HG03175 (cell line): ENCODE data around the gene PFKFB2.
A peak's percentile ranks its signal among the peaks of the same experiment; 100 is the strongest.

Source experiments
- ATAC-seq: cut with Tn5 transposase; IDR thresholded peaks from one replicate; pipeline ENCODE4 v1.9.1; 2021; ENCODE audit warnings: mild to moderate bottlenecking, moderate library complexity; ENCODE audit not compliant: unreplicated experiment

PFKFB2 gene

GRCh38 chr1:207052911-207053769 lies at the start of gene PFKFB2:
Gene PFKFB2, plus strand, starts transcription at chr1:207053275. Its CDS starts 1,443 bp downstream, at chr1:207054718.
- ATAC-seq: peak; percentile 84

GRCh38 chr1:207004931-207005830 lies 47.9 kb upstream of the PFKFB2 start:
- no peak for ATAC-seq

GRCh38 chr1:207006083-207006482 lies 47.0 kb upstream of the PFKFB2 start:
- ATAC-seq: no peak

DNA sequence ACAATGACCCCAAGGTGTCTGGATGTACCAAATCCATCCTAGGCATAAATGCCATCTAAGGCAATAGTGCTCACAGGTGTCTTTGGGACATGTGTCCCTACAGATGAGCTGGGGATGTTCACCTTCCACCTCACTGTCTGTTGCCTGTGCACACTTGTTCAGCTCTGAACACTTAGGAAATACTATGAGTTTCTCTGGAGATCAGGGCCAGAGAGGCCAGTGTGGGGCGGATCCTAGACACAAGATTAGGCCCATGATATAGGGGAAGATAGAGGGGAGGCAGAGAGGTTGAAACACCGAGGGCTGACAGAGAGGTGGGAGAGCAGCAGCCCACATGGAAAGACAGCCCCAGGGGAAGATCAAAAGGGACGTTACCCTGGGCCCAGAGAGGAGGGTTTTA lies 46.2 kb upstream of the PFKFB2 start:
- ATAC-seq: no peak

DNA sequence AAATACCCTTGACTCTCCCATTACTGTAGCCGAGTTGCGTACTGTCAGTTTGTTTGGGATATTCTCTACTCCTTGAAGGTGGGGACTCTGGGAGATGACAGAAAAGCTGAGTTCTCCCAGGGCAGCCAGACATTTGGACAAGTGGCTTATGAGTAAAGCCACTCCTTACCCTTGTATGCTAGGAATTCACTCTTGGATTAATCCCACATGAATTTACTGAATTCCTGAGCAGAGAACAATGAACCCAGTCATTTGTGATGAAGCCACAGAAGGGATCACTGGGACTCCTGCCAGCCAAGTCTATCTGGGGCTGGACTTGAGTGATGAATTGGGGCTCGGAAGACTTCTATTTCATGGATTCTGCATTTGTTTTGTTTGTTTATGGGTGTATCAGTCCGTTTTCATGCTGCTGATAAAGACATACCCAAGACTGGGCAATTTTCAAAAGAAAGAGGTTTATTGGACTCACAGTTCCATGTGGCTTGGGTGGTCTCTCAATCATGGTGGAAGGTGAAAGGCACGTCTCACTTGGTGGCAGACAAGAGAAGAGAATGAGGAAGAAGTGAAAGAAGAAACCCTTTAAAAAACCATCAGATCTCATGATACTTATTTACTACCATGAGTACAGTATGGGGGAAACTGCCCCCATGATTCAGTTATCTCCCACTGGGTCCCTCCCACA lies 45.6 kb upstream of the PFKFB2 start:
- no peak for ATAC-seq

- ATAC-seq: no peak
Measured at GRCh38 chr1:207009182-207009850, 43.8 kb upstream of the PFKFB2 start.

GRCh38 chr1:207009945-207010344 lies 43.1 kb upstream of the PFKFB2 start:
- no peak for ATAC-seq

DNA sequence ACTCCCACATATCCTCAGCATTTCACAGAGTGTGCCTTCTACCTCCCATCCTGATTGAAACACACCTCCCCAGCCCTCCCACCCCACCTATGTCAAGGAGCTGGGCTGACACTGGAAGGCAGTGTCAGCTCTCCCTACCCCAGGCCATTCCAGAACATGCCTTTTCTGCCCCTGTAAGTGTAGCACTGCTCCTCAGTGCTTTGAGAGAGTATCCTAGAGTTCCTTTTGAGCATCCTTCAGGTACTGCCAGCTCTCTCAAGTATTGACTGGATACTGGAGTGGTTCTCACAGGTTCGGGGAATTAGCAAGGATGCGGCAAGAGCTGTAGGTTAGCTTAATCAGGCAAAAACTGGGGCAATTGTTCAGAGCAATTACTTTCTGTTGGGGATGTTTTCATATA lies 42.3 kb upstream of the PFKFB2 start:
- ATAC-seq: no peak

GRCh38 chr1:207013321-207014085 lies 39.6 kb upstream of the PFKFB2 start:
- ATAC-seq: no peak

DNA sequence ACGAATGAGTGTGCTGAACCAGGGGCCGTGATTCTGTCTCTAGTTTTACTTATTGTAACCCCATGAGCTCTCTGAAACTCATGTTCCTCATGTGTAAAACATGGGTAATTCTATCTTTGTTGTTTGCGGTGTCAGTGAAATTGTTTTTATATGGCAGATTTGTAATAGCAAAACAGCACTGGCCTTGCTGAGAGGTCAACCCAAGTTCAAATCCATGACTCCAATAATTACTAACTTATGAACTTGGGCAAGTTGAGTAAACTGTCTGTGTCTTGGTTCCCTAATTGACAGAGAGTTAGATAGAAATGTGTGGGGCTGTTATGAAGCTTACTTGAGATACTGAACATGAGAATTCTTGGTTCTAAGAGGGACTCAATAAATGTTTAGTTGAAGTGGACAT lies 38.3 kb upstream of the PFKFB2 start:
- no peak for ATAC-seq

GRCh38 chr1:207015791-207016190 lies 37.3 kb upstream of the PFKFB2 start:
- no peak for ATAC-seq

GRCh38 chr1:207017615-207018559 lies 35.2 kb upstream of the PFKFB2 start:
- ATAC-seq: no peak

GRCh38 chr1:207018707-207019106 lies 34.4 kb upstream of the PFKFB2 start:
- ATAC-seq: no peak

DNA sequence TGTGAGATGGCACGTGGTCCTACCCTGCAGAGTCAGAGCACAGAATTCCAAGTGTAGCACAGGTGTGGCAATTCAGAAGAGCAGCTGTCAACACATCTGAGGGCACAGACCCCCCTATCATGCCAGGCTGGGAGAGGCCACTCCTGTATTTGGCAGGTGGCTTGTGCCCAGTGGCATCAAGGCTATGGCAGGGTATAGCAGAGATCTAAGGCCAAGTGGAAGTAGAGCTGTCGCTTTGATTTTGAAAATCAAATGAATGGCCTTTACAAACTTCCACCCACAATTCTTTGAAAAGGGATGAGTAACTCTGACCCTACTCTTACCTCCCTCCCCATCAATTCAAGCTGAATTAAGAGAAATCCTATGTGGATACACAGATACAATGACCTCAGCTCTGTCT lies 33.9 kb upstream of the PFKFB2 start:
- no peak for ATAC-seq

GRCh38 chr1:207019661-207020060 lies 33.4 kb upstream of the PFKFB2 start:
- no peak for ATAC-seq

DNA sequence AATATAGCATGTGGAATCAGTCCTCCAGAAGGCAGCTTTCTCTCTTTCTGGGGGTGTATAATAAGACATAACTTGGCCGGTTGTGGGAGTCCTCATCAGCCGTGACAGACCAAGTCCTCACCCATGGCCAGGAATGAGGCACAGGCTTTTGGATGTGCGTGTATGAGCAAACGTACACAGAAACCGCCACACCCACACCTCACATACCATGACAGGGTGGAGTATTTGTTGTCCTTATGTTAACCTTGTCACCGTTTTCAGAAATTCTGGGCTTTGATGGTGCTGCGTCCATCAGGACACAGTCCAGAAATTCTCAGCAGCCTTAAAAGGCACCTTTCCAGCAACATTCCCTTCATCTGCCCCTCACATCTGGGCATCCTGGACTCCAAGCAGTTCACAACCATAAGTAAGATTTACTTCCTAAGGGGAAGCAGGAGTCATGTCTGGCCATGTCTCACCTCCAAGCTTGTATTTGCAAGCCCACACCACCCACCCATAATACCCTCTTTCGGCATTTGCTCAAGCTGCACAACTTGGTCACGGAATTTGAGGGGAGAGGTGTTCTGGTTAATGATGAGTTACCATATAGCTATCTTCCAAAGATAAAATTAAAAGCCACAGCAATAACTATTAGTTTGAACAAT lies 32.9 kb upstream of the PFKFB2 start:
- ATAC-seq: no peak

DNA sequence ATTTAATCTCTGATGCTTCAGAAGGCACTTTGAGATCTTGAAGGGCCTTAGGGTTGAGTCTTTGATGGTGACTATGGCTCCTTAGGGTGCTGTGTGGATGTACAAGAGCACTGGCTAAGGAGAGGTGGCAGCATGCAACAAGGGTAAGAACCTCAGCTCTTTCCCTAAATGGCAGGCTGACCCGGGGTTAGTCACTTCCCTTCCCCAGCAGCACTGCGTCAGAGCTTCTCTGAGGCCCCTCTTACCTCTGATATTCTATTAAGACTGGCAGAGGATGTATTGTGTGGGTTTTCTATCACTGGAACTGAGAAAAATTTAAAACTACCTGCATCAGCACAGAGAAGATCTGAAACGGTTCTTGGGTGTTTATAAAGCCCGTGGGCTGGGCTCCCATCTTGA lies 32.4 kb upstream of the PFKFB2 start:
- ATAC-seq: no peak

DNA sequence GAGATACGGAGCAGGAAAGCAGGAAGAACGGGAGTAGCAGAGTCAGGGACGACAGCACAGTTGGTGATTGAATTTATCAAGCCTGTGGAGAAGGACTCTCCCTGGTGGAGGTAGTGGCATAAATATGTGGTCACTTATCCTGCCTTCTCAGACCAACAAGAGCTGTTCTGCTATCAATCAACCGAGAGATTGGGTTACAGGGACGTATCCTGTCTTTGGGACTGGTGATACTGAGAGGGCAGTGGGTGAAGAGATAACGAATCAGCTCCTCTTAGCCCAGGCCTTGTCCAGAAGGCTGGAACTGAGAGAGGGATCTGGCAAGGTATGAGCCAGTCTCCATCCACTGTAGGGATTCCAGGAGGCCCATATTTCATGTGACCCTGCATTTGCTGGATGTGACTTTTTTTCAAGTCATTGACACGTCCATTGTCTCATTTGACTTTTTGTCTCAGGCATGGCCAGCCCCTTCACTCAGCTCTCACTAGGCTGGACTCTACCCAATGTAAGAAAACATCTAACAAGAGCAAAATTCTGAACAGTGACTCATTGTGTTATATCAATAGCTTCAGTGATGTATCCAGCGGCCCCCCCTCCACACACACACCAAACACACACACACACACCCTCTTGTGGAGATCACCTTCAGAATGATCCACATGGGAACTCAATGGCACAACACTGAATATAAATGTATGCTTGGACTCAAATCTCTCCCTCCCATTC lies 31.8 kb upstream of the PFKFB2 start:
- ATAC-seq: no peak
